Endometrial microvascular endothelial cells (primary cell): ENCODE data around the gene FGD5. TPM values are rescaled to one million over a fixed set of nuclear protein-coding genes. Genes with fewer than 3 reads are reported as not detected.

Source experiments
- in situ Hi-C: cut with HindIII; loops from 2 replicates; pipeline ENCODE4 v1.10.0; 2017; ENCODE audit warnings: low sequenced_read_pairs, low pct_unique_long_range_greater_than_20kb; ENCODE audit errors: inconsistent ontology term
- total RNA-seq: library from RNA; depleted of rRNA; stranded (reverse); fragments of >200 nt; gene quantifications from one replicate; pipeline ENCODE4 v1.2.3, GENCODE V29; 2015; ENCODE audit errors: inconsistent ontology term

FGD5 gene
- total RNA-seq, 1 donor from 2014 or later: 57.0 TPM

GRCh38 chr3:14862661-14863230 lies 44.0 kb downstream of the FGD5 start:
- in situ Hi-C loops: no loop called here

GRCh38 chr3:14863333-14864100 lies 44.8 kb downstream of the FGD5 start:
- in situ Hi-C loops: no loop called here

- in situ Hi-C loops: no loop called here
These were observed 45.4 kb downstream of the FGD5 start for GRCh38 chr3:14864131-14864530.

GRCh38 chr3:14866627-14867026 lies 47.9 kb downstream of the FGD5 start:
- in situ Hi-C loops: no loop called here

- in situ Hi-C loops: no loop called here
These were observed 49.3 kb downstream of the FGD5 start for GRCh38 chr3:14867936-14868570.

GRCh38 chr3:14869917-14870782 lies 51.4 kb downstream of the FGD5 start:
- in situ Hi-C loops: no loop called here

GRCh38 chr3:14870783-14871060 lies 52.0 kb downstream of the FGD5 start:
- in situ Hi-C loops: no loop called here

DNA sequence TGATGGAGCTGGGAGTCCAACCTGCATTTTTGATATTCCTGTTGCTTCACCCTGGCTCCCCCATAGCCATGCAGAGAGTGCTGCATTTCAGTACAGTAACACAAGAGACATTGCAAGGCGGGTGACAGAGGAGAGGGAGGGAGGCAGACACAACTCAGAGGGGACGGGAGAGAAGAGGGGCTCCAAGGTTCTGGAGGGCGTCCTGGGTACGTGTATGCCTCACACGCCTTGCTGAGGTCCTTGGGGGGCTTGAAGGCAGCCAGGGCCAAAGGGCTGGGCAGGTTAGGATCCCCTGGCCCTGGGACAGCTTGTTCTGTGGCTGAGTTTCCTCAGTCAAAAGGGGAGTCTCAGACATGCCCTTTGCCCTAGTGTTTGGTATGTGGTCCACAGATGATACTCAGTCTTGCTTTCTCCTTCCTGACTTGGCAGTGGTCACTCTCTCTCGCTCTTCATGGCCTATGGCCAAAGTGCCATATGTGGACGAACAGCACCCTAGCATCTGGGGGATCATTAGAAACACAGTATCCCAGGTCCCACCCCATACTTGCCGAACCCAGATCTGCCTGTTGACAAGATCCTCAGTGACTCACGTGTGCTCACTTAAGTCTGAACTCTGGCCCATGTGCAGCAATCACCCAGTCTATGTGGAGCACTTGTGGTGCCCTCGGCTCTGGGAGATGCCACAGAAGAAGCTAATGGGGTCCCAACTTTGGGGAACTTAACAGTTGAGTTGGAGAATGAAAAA lies 52.9 kb downstream of the FGD5 start:
- in situ Hi-C loops: no loop called here

GRCh38 chr3:14872706-14873105 lies 53.9 kb downstream of the FGD5 start:
- in situ Hi-C loops: no loop called here

GRCh38 chr3:14874784-14875183 lies 56.0 kb downstream of the FGD5 start:
- in situ Hi-C loops: no loop called here

GRCh38 chr3:14875411-14876175 lies 56.8 kb downstream of the FGD5 start:
- in situ Hi-C loops: no loop called here

DNA sequence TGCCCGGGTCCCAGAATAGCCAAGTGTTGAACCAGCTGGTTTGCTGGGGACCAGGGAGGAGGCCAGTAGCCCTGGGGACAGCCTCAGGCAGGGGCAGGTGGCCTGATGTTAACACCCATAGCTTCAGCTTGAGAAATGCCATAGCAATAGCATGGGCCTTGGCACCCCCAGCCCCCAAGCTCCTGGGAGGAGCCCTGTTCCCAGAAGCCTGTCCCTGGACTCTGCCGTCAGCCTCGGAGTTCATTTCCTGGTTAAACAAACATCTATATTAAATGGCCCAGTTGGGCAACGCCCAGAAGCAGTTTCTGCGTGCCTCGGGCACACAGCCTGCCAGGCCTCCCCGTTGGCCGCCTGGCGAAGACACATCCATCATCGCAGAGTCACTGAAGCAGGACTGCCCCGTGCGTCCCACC lies 58.2 kb downstream of the FGD5 start:
- in situ Hi-C loops: no loop called here

GRCh38 chr3:14877469-14877868 lies 58.7 kb downstream of the FGD5 start:
- in situ Hi-C loops: no loop called here

- in situ Hi-C loops: no loop called here
These were observed 60.6 kb downstream of the FGD5 start for GRCh38 chr3:14879211-14879874.

- in situ Hi-C loops: no loop called here
These were observed 61.8 kb downstream of the FGD5 start for GRCh38 chr3:14880447-14881106.

GRCh38 chr3:14883226-14883625 lies 64.5 kb downstream of the FGD5 start:
- in situ Hi-C loops: no loop called here

GRCh38 chr3:14884665-14885064 lies 65.9 kb downstream of the FGD5 start:
- in situ Hi-C loops: no loop called here
